ENCODE data around the gene PRAMEF4. TPM values are rescaled to one million over a fixed set of nuclear protein-coding genes. Genes with fewer than 3 reads are reported as not detected.
"Not testable (repeated sequence)": the region's sequence is repeated elsewhere in the genome, so short reads cannot be mapped to it uniquely, and the experiment has no call there.

Gene PRAMEF4
- total RNA-seq = not detected

DNA sequence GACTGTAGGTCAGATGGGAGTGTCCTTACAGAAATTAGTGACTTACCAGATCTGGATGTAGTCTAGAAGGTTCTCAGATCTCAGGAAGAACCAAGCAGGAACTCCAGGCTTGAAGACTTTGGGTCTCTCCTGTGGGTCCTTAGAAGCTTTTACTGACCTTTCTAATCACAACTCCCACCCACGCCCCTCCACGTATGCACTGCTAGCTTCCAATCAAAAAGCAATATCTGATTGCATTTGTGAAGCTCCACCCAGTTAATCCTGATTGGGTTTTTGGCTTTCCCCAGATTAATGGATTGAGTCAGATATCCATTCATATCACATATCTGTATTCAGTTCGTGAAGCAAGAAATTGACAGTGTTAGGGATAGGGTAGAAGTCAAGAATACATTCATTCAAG is at the start of gene PRAMEF4:
Gene PRAMEF4, minus strand, starts transcription at position 101 of the 400 bp plus-strand sequence. CDS start 2,807 bp downstream, outside the sequence.
- H3K4me1 ChIP-seq; intact Hi-C loops (cut with DNase I); H3K27me3 ChIP-seq; H3K27ac ChIP-seq; H3K36me3 ChIP-seq (replicated peaks in 1 of 2; ENCODE audit: insufficient read depth in 1 of 2, low read depth in 2 of 2); DNase-seq; H3K9me3 ChIP-seq; ATAC-seq; H3K4me3 ChIP-seq: not testable (repeated sequence)
- 47 to 50% methylated on average over 2 to 3 of the region's 3 CpGs for WGBS, 2 donors

DNA sequence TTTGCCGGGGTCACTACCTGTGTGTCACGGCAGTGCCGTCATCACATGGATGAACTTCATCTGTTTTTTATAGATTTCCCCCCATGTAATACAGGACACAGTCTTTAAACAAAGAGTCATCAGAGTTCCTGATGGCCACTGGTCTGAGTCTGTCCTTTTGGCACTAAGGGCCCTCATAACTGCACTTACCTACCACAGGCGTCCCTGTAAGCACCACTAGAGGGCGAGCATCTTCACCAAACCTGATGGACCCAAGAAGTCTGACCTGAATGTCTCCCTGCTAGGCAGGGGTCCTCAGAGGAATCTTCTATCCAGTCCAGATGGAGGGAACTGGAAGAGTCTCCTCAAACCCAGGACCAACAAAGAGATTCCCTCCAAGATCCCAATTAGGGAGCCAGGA is 38.4 kb upstream of the PRAMEF4 start:
- H3K27me3 ChIP-seq; H3K27ac ChIP-seq; DNase-seq; H3K4me3 ChIP-seq; H3K9me3 ChIP-seq; H3K36me3 ChIP-seq (replicated peaks in 1 of 2; ENCODE audit: insufficient read depth in 1 of 2, low read depth in 2 of 2); ATAC-seq; intact Hi-C loops (cut with DNase I); H3K4me1 ChIP-seq: not testable (repeated sequence)
- WGBS, 2 donors = 0% methylated on average over 1 of the region's 5 CpGs; no CpG with 5 or more reads in 1 of the 2 donors

DNA sequence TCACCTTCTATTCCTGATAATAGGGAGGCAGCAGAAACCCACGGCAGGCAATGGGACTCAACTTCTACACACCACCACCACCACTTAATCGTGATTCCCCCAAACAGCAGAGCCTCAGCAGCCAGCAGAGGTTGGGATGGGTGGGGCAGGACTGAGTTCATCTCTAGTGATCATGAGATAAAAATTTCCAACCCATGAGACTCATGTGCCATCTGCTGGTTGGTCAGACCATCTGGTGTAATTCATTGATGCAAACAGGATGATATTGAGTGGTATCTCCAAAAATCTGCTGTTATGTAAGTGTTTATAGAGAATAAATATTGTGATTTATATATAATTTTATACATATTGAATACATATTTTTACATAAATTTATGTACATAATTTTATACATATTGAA is 35.7 kb upstream of the PRAMEF4 start:
- H3K27ac ChIP-seq; ATAC-seq; H3K36me3 ChIP-seq (replicated peaks in 1 of 2; ENCODE audit: insufficient read depth in 1 of 2, low read depth in 2 of 2); intact Hi-C loops (cut with DNase I); DNase-seq; H3K9me3 ChIP-seq; H3K4me1 ChIP-seq; H3K27me3 ChIP-seq; H3K4me3 ChIP-seq: not testable (repeated sequence)
- WGBS, 2 donors = 48 to 55% methylated on average over 2 of the region's 2 CpGs

DNA sequence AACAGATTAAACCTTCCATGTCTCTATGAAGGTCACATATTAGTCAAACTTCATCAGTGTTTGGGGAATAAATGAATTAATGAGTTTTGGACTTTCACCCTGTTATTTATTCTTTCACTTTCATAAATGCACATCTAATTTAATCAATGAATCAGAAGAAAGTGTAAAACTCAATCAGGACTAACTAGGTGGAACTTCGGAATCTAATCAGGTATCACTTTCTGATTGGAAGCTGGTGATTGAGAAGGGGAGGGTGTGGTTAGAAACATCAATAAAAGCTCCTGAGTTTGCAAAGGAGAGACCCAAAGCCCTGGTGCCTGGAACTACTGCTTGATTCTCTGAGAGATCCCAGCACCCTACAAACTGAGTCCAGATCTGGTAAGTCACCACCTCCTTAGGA is 30.3 kb upstream of the PRAMEF4 start, which contains the start of gene PRAMEF7:
Gene PRAMEF7, plus strand, starts transcription at position 301 of the 400 bp plus-strand sequence. CDS start 1,083 bp downstream, outside the sequence.
- WGBS, 2 donors = no CpG with 5 or more reads among the region's 1 CpG
- H3K4me3 ChIP-seq; H3K4me1 ChIP-seq; H3K27me3 ChIP-seq; intact Hi-C loops (cut with DNase I); H3K27ac ChIP-seq; H3K9me3 ChIP-seq; DNase-seq; H3K36me3 ChIP-seq (replicated peaks in 1 of 2; ENCODE audit: insufficient read depth in 1 of 2, low read depth in 2 of 2); ATAC-seq: not testable (repeated sequence)

DNA sequence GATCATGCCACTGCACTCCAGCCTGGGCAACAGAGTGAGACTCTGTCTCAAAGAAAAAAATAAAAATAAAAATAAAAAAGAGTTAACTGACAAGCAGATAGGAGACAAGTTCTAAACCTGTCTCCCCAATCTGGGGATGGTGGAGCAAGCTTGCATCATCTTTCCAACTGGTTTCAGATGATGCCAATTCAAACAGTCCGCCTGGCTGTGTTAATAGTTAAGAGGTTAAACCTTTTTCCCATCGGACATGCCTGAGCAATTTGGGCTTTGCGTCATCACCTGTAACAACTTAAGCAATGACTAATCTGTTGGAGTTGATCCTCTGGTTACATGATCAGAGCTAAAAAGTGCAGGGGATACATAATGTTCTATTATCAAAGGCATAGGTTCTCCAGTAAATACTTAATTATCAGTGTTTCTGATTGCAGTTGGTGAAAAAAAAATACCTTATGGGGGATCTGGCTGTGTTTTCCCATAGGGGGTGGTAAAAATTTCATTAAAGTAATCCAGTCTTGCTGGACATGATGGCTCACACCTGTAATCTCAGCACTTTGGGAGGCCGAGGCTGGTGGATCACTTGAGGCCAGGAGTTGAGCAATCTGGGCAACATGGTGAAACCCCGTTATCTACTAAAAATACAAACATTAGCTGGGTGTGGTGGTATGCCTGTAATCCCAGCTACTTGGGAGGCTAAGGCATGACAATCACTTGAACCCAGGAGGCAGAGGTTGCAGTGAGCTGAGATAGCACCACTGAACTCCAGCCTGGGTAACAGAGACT is 18.0 kb upstream of the PRAMEF4 start:
- H3K27ac ChIP-seq; H3K27me3 ChIP-seq; H3K36me3 ChIP-seq (replicated peaks in 1 of 2; ENCODE audit: insufficient read depth in 1 of 2, low read depth in 2 of 2); H3K9me3 ChIP-seq; H3K4me3 ChIP-seq; intact Hi-C loops (cut with DNase I); DNase-seq; H3K4me1 ChIP-seq; ATAC-seq: not testable (repeated sequence)
- 80% methylated on average over 1 of the region's 5 CpGs; no CpG with 5 or more reads in 1 of the 2 donors for WGBS, 2 donors

DNA sequence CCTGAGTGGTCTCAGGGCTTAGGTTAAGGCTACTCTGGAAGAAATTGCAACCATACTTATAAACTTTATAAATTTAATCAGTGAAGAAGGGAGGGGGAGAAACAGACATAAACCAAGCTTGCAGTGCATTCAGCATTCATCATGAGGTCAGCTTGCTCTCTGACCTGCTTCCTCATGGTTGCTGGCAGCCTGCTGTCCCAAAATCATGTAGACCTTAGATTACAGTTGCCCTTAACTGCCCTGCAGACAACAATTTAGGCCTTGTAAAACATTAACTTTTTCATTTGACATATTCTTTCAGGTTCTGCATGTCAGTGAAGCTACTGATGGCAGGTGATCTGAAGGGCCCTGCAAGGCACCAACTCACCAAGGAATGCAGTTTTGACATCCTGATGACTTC is 13.2 kb upstream of the PRAMEF4 start:
- intact Hi-C loops (cut with DNase I); H3K36me3 ChIP-seq (replicated peaks in 1 of 2; ENCODE audit: insufficient read depth in 1 of 2, low read depth in 2 of 2); ATAC-seq; H3K4me3 ChIP-seq; H3K9me3 ChIP-seq; H3K4me1 ChIP-seq; H3K27me3 ChIP-seq; DNase-seq; H3K27ac ChIP-seq: not testable (repeated sequence)

DNA sequence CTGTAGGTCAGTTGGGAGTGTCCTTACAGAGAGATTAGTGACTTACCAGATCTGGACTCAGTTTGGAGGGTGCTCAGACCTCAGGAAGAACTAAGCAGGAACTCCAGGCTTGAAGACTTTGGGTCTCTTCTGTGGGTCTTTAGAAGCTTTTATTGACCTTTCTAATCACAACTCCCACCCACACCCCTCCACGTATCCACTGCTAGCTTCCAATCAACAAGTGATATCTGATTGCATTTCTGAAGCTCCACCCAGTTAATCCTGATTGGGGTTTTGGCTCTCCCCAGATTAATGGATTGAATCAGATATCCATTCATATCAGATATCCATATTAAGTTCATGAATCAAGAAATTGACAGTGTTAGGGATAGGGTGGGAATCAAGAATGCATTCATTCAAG is 12.2 kb upstream of the PRAMEF4 start, which contains the start of gene PRAMEF10:
Gene PRAMEF10, minus strand, starts transcription at position 101 of the 400 bp plus-strand sequence. CDS start 2,423 bp downstream, outside the sequence.
- H3K27ac ChIP-seq; H3K36me3 ChIP-seq (replicated peaks in 1 of 2; ENCODE audit: insufficient read depth in 1 of 2, low read depth in 2 of 2); DNase-seq; H3K9me3 ChIP-seq; ATAC-seq; H3K4me1 ChIP-seq; intact Hi-C loops (cut with DNase I); H3K4me3 ChIP-seq; H3K27me3 ChIP-seq: not testable (repeated sequence)
- 50% methylated on average over 1 of the region's 1 CpG; no CpG with 5 or more reads in 1 of the 2 donors for WGBS, 2 donors

DNA sequence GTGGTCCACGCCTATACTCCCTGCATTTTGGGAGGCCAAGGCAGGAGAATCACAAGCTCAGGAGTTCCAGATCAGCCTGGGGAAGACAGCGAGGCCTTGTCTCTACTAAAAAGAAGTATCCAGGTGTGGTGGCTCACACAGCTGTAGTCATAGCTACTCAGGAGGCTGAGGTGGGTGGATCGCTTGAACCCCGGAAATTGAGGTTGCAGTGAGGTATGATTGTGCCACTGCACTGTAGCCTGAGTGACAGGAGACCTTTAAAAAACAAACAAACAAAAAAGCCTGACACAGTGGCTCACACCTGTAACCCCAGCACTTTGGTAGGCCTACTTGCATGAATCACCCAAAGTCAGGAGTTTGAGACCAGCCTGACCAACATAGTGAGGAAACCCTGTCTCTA is 7.5 kb downstream of the PRAMEF4 start:
- H3K27ac ChIP-seq; H3K27me3 ChIP-seq; H3K9me3 ChIP-seq; H3K4me3 ChIP-seq; intact Hi-C loops (cut with DNase I); H3K36me3 ChIP-seq (replicated peaks in 1 of 2; ENCODE audit: insufficient read depth in 1 of 2, low read depth in 2 of 2); DNase-seq; H3K4me1 ChIP-seq; ATAC-seq: not testable (repeated sequence)
- 69% methylated on average over 4 of the region's 4 CpGs; no CpG with 5 or more reads in 1 of the 2 donors for WGBS, 2 donors

DNA sequence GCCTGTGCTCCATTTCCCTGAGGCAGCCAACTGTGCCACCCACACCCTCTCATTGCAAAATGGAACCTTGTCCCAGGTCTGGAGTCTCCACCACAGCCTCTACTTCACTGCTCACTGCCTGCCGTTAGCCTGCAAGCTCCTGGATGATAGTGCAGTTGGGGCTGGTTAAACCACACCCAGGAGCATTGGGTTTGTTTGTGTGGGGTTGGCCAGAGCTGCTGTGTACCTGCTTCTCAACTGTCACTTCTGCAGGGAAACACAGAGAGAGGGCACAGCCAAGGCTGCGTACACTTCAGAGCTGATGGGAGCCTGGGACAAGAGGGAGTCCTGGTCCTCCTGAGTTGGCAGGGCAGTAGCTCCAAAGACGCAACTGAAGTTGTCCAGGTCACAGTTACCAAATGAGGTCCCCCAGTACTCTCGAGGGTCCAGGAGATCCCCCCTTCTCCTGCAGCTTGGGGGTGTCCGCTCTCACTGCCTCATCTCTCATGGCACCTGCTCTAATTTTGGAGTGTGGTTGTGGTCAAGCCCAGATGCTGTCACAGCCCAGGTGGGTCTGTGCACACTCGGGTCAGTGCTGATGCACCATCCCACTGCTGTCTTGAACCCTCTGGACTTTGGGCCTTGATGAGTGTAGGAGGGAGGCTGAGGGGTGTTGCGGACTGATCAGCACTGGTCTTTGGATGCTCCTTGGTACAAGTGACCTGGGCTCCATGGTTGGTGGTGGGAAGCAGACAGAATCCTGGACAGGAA is 22.7 kb downstream of the PRAMEF4 start:
- ATAC-seq; H3K36me3 ChIP-seq (replicated peaks in 1 of 2; ENCODE audit: insufficient read depth in 1 of 2, low read depth in 2 of 2); H3K9me3 ChIP-seq; H3K27ac ChIP-seq; H3K4me1 ChIP-seq; DNase-seq; intact Hi-C loops (cut with DNase I); H3K27me3 ChIP-seq; H3K4me3 ChIP-seq: not testable (repeated sequence)
- WGBS, 2 donors = 65% methylated on average over 3 of the region's 7 CpGs; no CpG with 5 or more reads in 1 of the 2 donors

DNA sequence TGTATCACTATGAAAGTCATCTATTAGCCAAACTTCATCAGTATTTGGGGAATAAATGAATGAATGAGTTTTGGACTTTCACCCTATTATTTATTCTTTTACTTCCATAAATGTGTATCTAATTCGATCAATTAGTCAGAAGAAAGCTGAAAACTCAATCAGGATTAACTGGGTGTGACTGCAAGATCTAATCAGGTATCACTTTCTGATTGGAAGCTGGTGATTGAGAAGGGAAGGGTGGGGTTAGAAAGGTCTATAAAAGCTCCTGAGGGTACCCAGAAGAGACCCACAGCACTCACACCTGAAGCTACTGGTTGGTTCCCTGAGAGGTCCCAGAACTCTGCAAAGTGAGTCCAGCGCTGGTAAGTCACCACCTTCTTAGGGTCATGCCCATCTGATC is 29.2 kb downstream of the PRAMEF4 start, which contains the start of gene PRAMEF2:
Gene PRAMEF2, plus strand, starts transcription at position 301 of the 400 bp plus-strand sequence. CDS start 1,924 bp downstream, outside the sequence.
- ATAC-seq; intact Hi-C loops (cut with DNase I): not testable (repeated sequence)
- WGBS, 2 donors = 40 to 66% methylated on average over 2 of the region's 2 CpGs

More for the DNA sequence above, 29.2 kb downstream of the PRAMEF4 start, which contains the start of gene PRAMEF2:
- not testable (repeated sequence) for H3K4me1 ChIP-seq; H3K36me3 ChIP-seq (replicated peaks in 1 of 2; ENCODE audit: insufficient read depth in 1 of 2, low read depth in 2 of 2); DNase-seq; H3K27me3 ChIP-seq; H3K27ac ChIP-seq; H3K9me3 ChIP-seq; H3K4me3 ChIP-seq
